SH-SY5Y (cell line): ENCODE data around the gene TPM4.

Source experiments
- GATA2 ChIP-seq: IDR thresholded peaks from 2 replicates; pipeline ENCODE4 v1.6.1; 2011; ENCODE audit warnings: mild to moderate bottlenecking, low read depth, low read length
- GATA3 ChIP-seq: IDR thresholded peaks from 2 replicates; pipeline ENCODE4 v1.6.1; 2011; ENCODE audit warnings: low read depth, mild to moderate bottlenecking, low read length, moderate library complexity

GRCh38 chr19:16089010-16089846 lies 12.9 kb downstream of the TPM4 start:
- TF ChIP-seq GATA2: no peak
- TF ChIP-seq GATA3: no peak
